Neural progenitor cell (in vitro differentiated cells): ENCODE data around the gene HSD3B1. TPM values are rescaled to one million over a fixed set of nuclear protein-coding genes. Genes with fewer than 3 reads are reported as not detected.

Experiments used
- DNase-seq: peaks from one replicate; pipeline ENCODE4 v3.0.0-alpha.2; 2016; ENCODE audit warnings: low spot score
- H2AFZ ChIP-seq: fragments of 200-600 bp; sonication (generic); replicated peaks from 2 replicates; pipeline ENCODE4 v1.6.1; 2016; ENCODE audit warnings: antibody characterized with exemption
- H3F3A ChIP-seq: fragments of 200-600 bp; sonication (generic); 2 replicates; pipeline ENCODE4 v1.6.1; 2016; ENCODE audit warnings: antibody characterized with exemption, low read depth
- H3K27ac ChIP-seq: fragments of 200-600 bp; sonication (generic); 2 replicates; pipeline ENCODE4 v1.5.1; 2016; ENCODE audit warnings: mild to moderate bottlenecking
- H3K27me3 ChIP-seq: fragments of 200-600 bp; sonication (generic); 2 replicates; pipeline ENCODE4 v1.6.1; 2016; ENCODE audit warnings: mild to moderate bottlenecking, moderate library complexity
- H3K36me3 ChIP-seq: fragments of 200-600 bp; sonication (generic); 2 replicates; pipeline ENCODE4 v1.5.1; 2016
- H3K4me1 ChIP-seq: fragments of 200-600 bp; sonication (generic); 2 replicates; pipeline ENCODE4 v1.6.1; 2016; ENCODE audit warnings: mixed run types
- H3K4me2 ChIP-seq: fragments of 200-600 bp; sonication (generic); 2 replicates; pipeline ENCODE4 v1.6.1; 2016
- H3K4me3 ChIP-seq: fragments of 200-600 bp; sonication (generic); 2 replicates; pipeline ENCODE4 v1.5.1; 2016
- H3K79me2 ChIP-seq: fragments of 200-600 bp; sonication (generic); 2 replicates; pipeline ENCODE4 v1.6.1; 2016; ENCODE audit warnings: low read depth
- H3K9ac ChIP-seq: fragments of 200-600 bp; sonication (generic); 2 replicates; pipeline ENCODE4 v1.6.1; 2016
- H3K9me3 ChIP-seq: fragments of 200-600 bp; sonication (generic); 2 replicates; pipeline ENCODE4 v1.5.1; 2016; ENCODE audit warnings: low read depth
- H4K20me1 ChIP-seq: fragments of 200-600 bp; sonication (generic); 2 replicates; pipeline ENCODE4 v1.6.1; 2016; ENCODE audit warnings: low read depth
- H3K27ac Mint-ChIP-seq: 3 replicates; pipeline ENCODE4 v1.8.0; 2021; ENCODE audit warnings: mixed read lengths
- H3K27me3 Mint-ChIP-seq: 2 replicates; pipeline ENCODE4 v1.8.0; 2022; ENCODE audit warnings: low read depth, mild to moderate bottlenecking, inconsistent platforms, moderate library complexity, mixed read lengths; ENCODE audit not compliant: insufficient read depth
- H3K36me3 Mint-ChIP-seq: 3 replicates; pipeline ENCODE4 v1.8.0; 2021; ENCODE audit warnings: mixed read lengths
- H3K4me1 Mint-ChIP-seq: 3 replicates; pipeline ENCODE4 v1.8.0; 2021; ENCODE audit warnings: mixed read lengths
- H3K4me3 Mint-ChIP-seq: 3 replicates; pipeline ENCODE4 v1.8.0; 2021; ENCODE audit warnings: mild to moderate bottlenecking, moderate library complexity, mixed read lengths
- H3K9me3 Mint-ChIP-seq: 3 replicates; pipeline ENCODE4 v1.8.0; 2020; ENCODE audit warnings: mixed read lengths
- CTCF ChIP-seq: fragments of 200-600 bp; sonication (generic); IDR thresholded peaks from 2 replicates; pipeline ENCODE4 v1.5.1; 2017; ENCODE audit warnings: antibody characterized with exemption, mild to moderate bottlenecking
- EZH2 ChIP-seq: fragments of 200-600 bp; sonication (generic); IDR thresholded peaks from 2 replicates; pipeline ENCODE4 v1.6.1; 2017; ENCODE audit warnings: antibody characterized with exemption, mild to moderate bottlenecking, moderate library complexity
- EZH2phosphoT487 ChIP-seq: fragments of 200-600 bp; sonication (generic); IDR thresholded peaks from 2 replicates; pipeline ENCODE4 v1.6.1; 2017; ENCODE audit warnings: antibody characterized with exemption
- total RNA-seq: library from RNA; depleted of rRNA; stranded (reverse); fragments of >200 nt; gene quantifications from 2 replicates; pipeline ENCODE4 v1.2.3, GENCODE V29; 2015; ENCODE audit warnings: low replicate concordance

The HSD3B1 gene
- total RNA-seq, 1 donor from 2014 or later: not detected

DNA sequence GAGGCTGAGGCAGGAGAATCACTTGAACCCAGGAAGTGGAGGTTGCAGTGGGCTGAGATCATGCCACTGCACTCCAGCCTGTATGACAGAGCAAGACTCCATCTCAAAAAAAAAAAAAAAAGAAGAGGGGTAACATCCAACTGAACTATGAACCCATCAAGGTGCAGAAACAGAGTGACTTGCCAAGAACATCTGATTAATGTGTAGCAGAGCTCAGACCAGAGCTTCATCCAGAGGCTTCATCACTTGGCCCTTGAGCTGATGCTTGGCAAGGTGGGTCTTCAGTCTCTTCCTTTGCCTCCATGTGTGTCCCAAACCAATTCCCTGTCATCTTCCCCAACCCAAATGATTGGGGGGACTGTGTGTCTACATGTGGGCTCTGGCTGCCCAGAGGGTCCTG, 32.6 kb downstream of the HSD3B1 start:
- Histone ChIP-seq H4K20me1 (no peaks in the 10 kb centered on the region), H2AFZ (no peak overlapping the region), H3K36me3 (no peaks in the 10 kb centered on the region), H3K4me2 (no peak overlapping the region), H3K4me3 (no peak overlapping the region), H3K79me2 (no peaks in the 10 kb centered on the region), H3K9me3 (no peaks in the 10 kb centered on the region), H3F3A (no peaks in the 10 kb centered on the region), H3K9ac (no peak overlapping the region), H3K27me3 (no peaks in the 10 kb centered on the region), H3K4me1 (no peaks in the 10 kb centered on the region), H3K27ac (no peak overlapping the region)
- H3K36me3 Mint-ChIP-seq: no peaks in the 10 kb centered on the region
- no peak overlapping the region for H3K4me3 Mint-ChIP-seq
- H3K27ac Mint-ChIP-seq: no peak overlapping the region
- H3K9me3 Mint-ChIP-seq: no peaks in the 10 kb centered on the region
- H3K27me3 Mint-ChIP-seq: peaks cover 2% of the 10 kb centered on the region
- no peak for DNase-seq
- TF ChIP-seq EZH2 (no peak), CTCF (no peak), EZH2phosphoT487 (no peak)
- H3K4me1 Mint-ChIP-seq: no peaks in the 10 kb centered on the region

- Histone ChIP-seq H3K27me3 (no peaks in the 10 kb centered on the region), H3K36me3 (no peaks in the 10 kb centered on the region), H3K4me2 (no peak overlapping the region), H3K4me3 (no peak overlapping the region), H3K79me2 (no peaks in the 10 kb centered on the region), H2AFZ (no peak overlapping the region), H3F3A (no peaks in the 10 kb centered on the region), H3K27ac (no peak overlapping the region), H3K9me3 (no peaks in the 10 kb centered on the region), H3K9ac (no peak overlapping the region), H3K4me1 (no peaks in the 10 kb centered on the region), H4K20me1 (no peaks in the 10 kb centered on the region)
- Mint-ChIP-seq H3K27ac (no peak overlapping the region), H3K27me3 (peaks cover 2% of the 10 kb centered on the region), H3K4me3 (no peak overlapping the region), H3K9me3 (no peaks in the 10 kb centered on the region), H3K36me3 (no peaks in the 10 kb centered on the region), H3K4me1 (no peaks in the 10 kb centered on the region)
- no peak for DNase-seq
- no peak for TF ChIP-seq EZH2phosphoT487
- no peak for TF ChIP-seq CTCF
- no peak for TF ChIP-seq EZH2
Observed at GRCh38 chr1:119541389-119541788, 34.4 kb downstream of the HSD3B1 start.

DNA sequence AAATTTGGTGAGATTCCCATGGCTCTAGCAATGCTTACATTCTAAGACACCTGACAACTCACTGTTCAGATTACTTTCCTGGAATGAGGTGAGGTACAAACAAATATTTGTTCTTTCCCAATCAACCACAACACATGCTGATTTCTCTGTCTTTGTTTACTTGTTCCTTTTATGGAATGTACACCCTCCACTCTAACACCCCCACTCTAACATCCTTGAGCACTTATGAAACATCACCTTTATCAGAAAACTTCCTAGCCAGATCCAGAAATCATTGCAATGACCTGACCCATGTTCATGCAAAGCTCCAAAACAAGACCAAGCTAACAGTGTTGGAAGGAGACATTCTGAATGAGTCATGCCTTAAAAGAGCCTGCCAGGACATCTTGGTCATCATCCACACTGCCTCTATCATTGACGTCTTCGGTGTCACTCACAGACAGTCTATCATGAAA, 35.5 kb downstream of the HSD3B1 start:
- peaks cover 2% of the 10 kb centered on the region for H3K27me3 Mint-ChIP-seq
- Histone ChIP-seq H3K36me3 (no peaks in the 10 kb centered on the region), H3K27me3 (no peaks in the 10 kb centered on the region), H2AFZ (no peak overlapping the region), H3K79me2 (no peaks in the 10 kb centered on the region), H3F3A (no peaks in the 10 kb centered on the region), H4K20me1 (no peaks in the 10 kb centered on the region), H3K4me3 (no peak overlapping the region), H3K9ac (no peak overlapping the region), H3K9me3 (no peaks in the 10 kb centered on the region), H3K4me1 (no peaks in the 10 kb centered on the region), H3K27ac (no peak overlapping the region), H3K4me2 (no peak overlapping the region)
- H3K27ac Mint-ChIP-seq: no peak overlapping the region
- TF ChIP-seq EZH2 (no peak), CTCF (no peak), EZH2phosphoT487 (no peak)
- H3K9me3 Mint-ChIP-seq: no peaks in the 10 kb centered on the region
- H3K4me3 Mint-ChIP-seq: no peak overlapping the region
- DNase-seq: no peak
- H3K4me1 Mint-ChIP-seq: no peaks in the 10 kb centered on the region
- H3K36me3 Mint-ChIP-seq: no peaks in the 10 kb centered on the region
